Right cardiac atrium (tissue), 5 donors: ENCODE results near the gene ITIH3. TPM values are rescaled to one million over a fixed set of nuclear protein-coding genes. Genes with fewer than 3 reads are reported as not detected.

Experiments used
- ATAC-seq, 2 donors: fragments of 200-7000 bp; cut with Tn5 transposase; one replicate each; pipeline versions ENCODE4 v1.8.0 to v1.9.1; 2020; ENCODE audit warnings: moderate library complexity in 2 of 2, mild to moderate bottlenecking in 1 of 2
- DNase-seq, 3 donors: peaks; one replicate each; pipeline ENCODE4 v3.0.0-alpha.2; 2020
- H3K27ac ChIP-seq: one replicate; pipeline ENCODE4 v1.5.1; 2013; ENCODE audit warnings: mild to moderate bottlenecking, low read length, control low read depth, moderate library complexity
- H3K27me3 ChIP-seq: one replicate; pipeline ENCODE4 v1.6.1; 2013; ENCODE audit not compliant: control insufficient read depth, insufficient read depth
- H3K4me1 ChIP-seq: one replicate; pipeline ENCODE4 v1.6.1; 2013; ENCODE audit warnings: low read length; ENCODE audit not compliant: control insufficient read depth, insufficient read depth
- H3K4me3 ChIP-seq: one replicate; pipeline ENCODE4 v1.5.1; 2013; ENCODE audit warnings: low read length, control low read depth
- H3K9me3 ChIP-seq: one replicate; pipeline ENCODE4 v1.6.1; 2013; ENCODE audit warnings: low read length; ENCODE audit not compliant: control insufficient read depth
- WGBS: extraction: QIAGEN DNeasy Blood & Tissue Kit; methylation state at CpG from one replicate; pipeline ENCODE4 v1.1.7; 2013; 5-methylcytosine and 5-hydroxymethylcytosine counted together
- intact Hi-C, 4 donors: fragments of 100-400 bp; cut with DNase I; formaldehyde crosslinking; loops; one replicate each; pipeline versions ENCODE4 v1.11.0 to v1.14.0; 2022 to 2023
- microRNA-seq, 2 donors: library from miRNA; unstranded; fragments of <30 nt; microRNA quantifications; one replicate each; pipeline ENCODE4 v1.2.0, GENCODE V29; 2020 to 2021
- polyA plus RNA-seq: library from polyadenylated mRNA; stranded (reverse); fragments of 200-250 nt; gene quantifications from one replicate; pipeline ENCODE4 v1.2.3, GENCODE V29; 2013
- total RNA-seq, 4 donors: library from RNA; stranded (reverse); fragmentation: NEBNext Ultra II Directional; extraction: Animal tissue kit (Norgen Biotek cat#: 25700); gene quantifications; one replicate each; pipeline ENCODE4 v1.2.1, GENCODE V29; 2021
- donor health status: healthy with polysubstance abuse.
- donor health status: DM: no; HTN: yes; CAD: no.
- donor health status: DM: no; HTN: no; CAD: no.
- donor health status: DM: no; HTN: yes; CAD: no; lungs with severe emphysema.
- donor health status: DM: yes; HTN: yes; CAD: no.

ITIH3 gene
- total and polyA plus RNA-seq, 5 donors, result 0.21 to 1.8 (median 0.51) TPM

- no peak for ATAC-seq
- Histone ChIP-seq H3K9me3 (no peaks in the 10 kb centered on the region), H3K4me3 (no peak overlapping the region), H3K4me1 (peaks cover 4% of the 10 kb centered on the region), H3K27ac (no peak overlapping the region), H3K27me3 (no peaks in the 10 kb centered on the region)
- peak in 1 of 3 donors; percentile 21 for DNase-seq
- 96% methylated on average over 15 of the region's 15 CpGs for WGBS
- intact Hi-C loops, result loop anchor here in 2 of 4 donors (5.0 kb wide), 1 partner anchor 223 kb away; no protein-coding TSS in a partner anchor
Measured at GRCh38 chr3:52849656-52850055, 55.1 kb downstream of the ITIH3 start.

- H3K4me1 ChIP-seq, result no peaks in the 10 kb centered on the region
- ATAC-seq (peak; percentile 27 to 50), DNase-seq (no peak)
- no peak overlapping the region for H3K4me3 ChIP-seq
- intact Hi-C loops, result loop anchor here in 2 of 4 donors (5.0 kb wide), 1 partner anchor 221 kb away; no protein-coding TSS in a partner anchor
- H3K27me3 ChIP-seq, result no peaks in the 10 kb centered on the region
- WGBS, result 75% methylated on average over 3 of the region's 3 CpGs
- H3K27ac ChIP-seq, result no peak overlapping the region
- H3K9me3 ChIP-seq, result no peaks in the 10 kb centered on the region
Measured at GRCh38 chr3:52851348-52851747, 56.8 kb downstream of the ITIH3 start.

GRCh38 chr3:52852419-52852818 lies 57.8 kb downstream of the ITIH3 start:
- H3K27ac ChIP-seq, result no peak overlapping the region
- intact Hi-C loops, result loop anchor here in 2 of 4 donors (5.0 kb wide), 1 partner anchor 220 kb away; no protein-coding TSS in a partner anchor
- no peaks in the 10 kb centered on the region for H3K9me3 ChIP-seq
- no peaks in the 10 kb centered on the region for H3K27me3 ChIP-seq
- no peak overlapping the region for H3K4me3 ChIP-seq
- no peaks in the 10 kb centered on the region for H3K4me1 ChIP-seq
- 74% methylated on average over 2 of the region's 2 CpGs for WGBS
- ATAC-seq (no peak), DNase-seq (no peak)

- DNase-seq, result no peak
- no peaks in the 10 kb centered on the region for H3K27me3 ChIP-seq
- no peaks in the 10 kb centered on the region for H3K9me3 ChIP-seq
- no peak overlapping the region for H3K27ac ChIP-seq
- H3K4me1 ChIP-seq, result no peaks in the 10 kb centered on the region
- intact Hi-C loops, result loop anchor here in 2 of 4 donors (5.0 kb wide), 1 partner anchor 218 kb away; no protein-coding TSS in a partner anchor
- H3K4me3 ChIP-seq, result no peak overlapping the region
- no peak for ATAC-seq
- WGBS, result 91% methylated on average over 2 of the region's 2 CpGs
Measured at GRCh38 chr3:52854013-52854412, 59.4 kb downstream of the ITIH3 start.

- intact Hi-C loops, result no loop called here
- 89% methylated on average over 5 of the region's 5 CpGs for WGBS
- ATAC-seq, result no peak
- H3K4me3 ChIP-seq, result no peak overlapping the region
- no peak overlapping the region for H3K27ac ChIP-seq
- H3K9me3 ChIP-seq, result no peaks in the 10 kb centered on the region
- DNase-seq, result no peak
- no peaks in the 10 kb centered on the region for H3K27me3 ChIP-seq
- H3K4me1 ChIP-seq, result no peaks in the 10 kb centered on the region
Measured at GRCh38 chr3:52856666-52857065, 62.1 kb downstream of the ITIH3 start.

GRCh38 chr3:52857133-52857532 lies 62.5 kb downstream of the ITIH3 start:
- DNase-seq (no peak), ATAC-seq (no peak)

GRCh38 chr3:52857864-52858263 lies 63.3 kb downstream of the ITIH3 start:
- Histone ChIP-seq H3K9me3 (no peaks in the 10 kb centered on the region), H3K27ac (no peak overlapping the region), H3K4me3 (no peak overlapping the region), H3K4me1 (no peaks in the 10 kb centered on the region), H3K27me3 (no peaks in the 10 kb centered on the region)
- DNase-seq, result no peak
- intact Hi-C loops, result no loop called here
- ATAC-seq, result no peak
- WGBS, result 95% methylated on average over 5 of the region's 5 CpGs

More at GRCh38 chr3:52857133-52857532, 62.5 kb downstream of the ITIH3 start:
- Histone ChIP-seq H3K27me3 (no peaks in the 10 kb centered on the region), H3K27ac (no peak overlapping the region), H3K4me3 (no peak overlapping the region), H3K9me3 (no peaks in the 10 kb centered on the region), H3K4me1 (no peaks in the 10 kb centered on the region)
- intact Hi-C loops, result no loop called here
- 64% methylated on average over 3 of the region's 3 CpGs for WGBS

Small RNAs within 50 kb of the gene (microRNA-seq; reads per million reads assigned to microRNA genes)
- 0 reads per million in 2 donors for gene MIR8064

Other genes with a start within 250 kb of the ITIH3 start
- gene PBRM1, start 108.9 kb upstream of the ITIH3 start, total RNA-seq, result 10 to 100 TPM; 51.4 to 56.8 (median 55.6) TPM
- gene PBRM1, start 108.9 kb upstream of the ITIH3 start, polyA plus RNA-seq, result 10.0 TPM
- gene GNL3, start 108.8 kb upstream of the ITIH3 start, total RNA-seq, result 10 to 100 TPM; 25.2 to 43.9 (median 29.1) TPM
- 27.7 TPM for gene GNL3, start 108.8 kb upstream of the ITIH3 start, polyA plus RNA-seq
- gene GLT8D1, start 89.0 kb upstream of the ITIH3 start, total RNA-seq, result 10 to 100 TPM; 35.6 to 41.8 (median 41.0) TPM
- gene GLT8D1, start 89.0 kb upstream of the ITIH3 start, polyA plus RNA-seq, result 32.9 TPM
- 10 to 100 TPM; 78.9 to 81.8 (median 79.9) TPM for gene SPCS1, start 88.7 kb upstream of the ITIH3 start, total RNA-seq
- 132 TPM for gene SPCS1, start 88.7 kb upstream of the ITIH3 start, polyA plus RNA-seq
- gene NEK4, start 23.9 kb upstream of the ITIH3 start, total RNA-seq, result 10 to 100 TPM; 16.4 to 18.2 (median 17.5) TPM
- gene NEK4, start 23.9 kb upstream of the ITIH3 start, polyA plus RNA-seq, result 4.5 TPM
- gene ITIH1, start 17.2 kb upstream of the ITIH3 start, total RNA-seq, result not detected
- 0.18 TPM for gene ITIH1, start 17.2 kb upstream of the ITIH3 start, polyA plus RNA-seq
- gene ITIH4, start 35.9 kb downstream of the ITIH3 start, total RNA-seq, result 1 to 10 TPM; 3.4 to 5.7 (median 5.0) TPM
- 5.0 TPM for gene ITIH4, start 35.9 kb downstream of the ITIH3 start, polyA plus RNA-seq
- 10 to 100 TPM; 12.7 to 48.6 (median 41.4) TPM for gene MUSTN1, start 40.2 kb downstream of the ITIH3 start, total RNA-seq
- gene MUSTN1, start 40.2 kb downstream of the ITIH3 start, polyA plus RNA-seq, result 152 TPM
- 1 to 10 TPM; 6.6 to 9.3 (median 8.0) TPM for gene STIMATE, start 102.8 kb downstream of the ITIH3 start, total RNA-seq
- 4.3 TPM for gene STIMATE, start 102.8 kb downstream of the ITIH3 start, polyA plus RNA-seq